Smooth muscle cell (in vitro differentiated cells): ENCODE results near the gene RASAL2. TPM values are rescaled to one million over a fixed set of nuclear protein-coding genes. Genes with fewer than 3 reads are reported as not detected.

Experiments used
- DNase-seq: peaks from one replicate; lab custom pipeline; 2025; ENCODE audit not compliant: unreplicated experiment; lab: John Stamatoyannopoulos, UW
- H2AFZ ChIP-seq: fragments of 200-600 bp; sonication (generic); 2 replicates; pipeline ENCODE4 v1.6.0; 2016; ENCODE audit warnings: antibody characterized with exemption, low read depth, mild to moderate bottlenecking
- H3F3A ChIP-seq: fragments of 200-600 bp; sonication (generic); 2 replicates; pipeline ENCODE4 v1.6.0; 2017; ENCODE audit warnings: antibody characterized with exemption, low read depth
- H3K27ac ChIP-seq: fragments of 200-600 bp; sonication (generic); 2 replicates; pipeline ENCODE4 v1.5.1; 2016; ENCODE audit warnings: low read depth, mild to moderate bottlenecking
- H3K27me3 ChIP-seq: fragments of 200-600 bp; sonication (generic); 2 replicates; pipeline ENCODE4 v1.6.1; 2016; ENCODE audit warnings: low read depth, mild to moderate bottlenecking
- H3K36me3 ChIP-seq: fragments of 200-600 bp; sonication (generic); 2 replicates; pipeline ENCODE4 v1.5.1; 2016; ENCODE audit warnings: low read depth
- H3K4me1 ChIP-seq: fragments of 200-600 bp; sonication (generic); 2 replicates; pipeline ENCODE4 v1.5.1; 2016; ENCODE audit warnings: low read depth
- H3K4me2 ChIP-seq: fragments of 200-600 bp; sonication (generic); 2 replicates; pipeline ENCODE4 v1.6.0; 2016; ENCODE audit warnings: mild to moderate bottlenecking
- H3K4me3 ChIP-seq: fragments of 200-600 bp; sonication (generic); 2 replicates; pipeline ENCODE4 v1.5.1; 2016; ENCODE audit warnings: mild to moderate bottlenecking
- H3K79me2 ChIP-seq: fragments of 200-600 bp; sonication (generic); 2 replicates; pipeline ENCODE4 v1.6.0; 2016; ENCODE audit warnings: low read depth, mild to moderate bottlenecking
- H3K9ac ChIP-seq: fragments of 200-600 bp; sonication (generic); 2 replicates; pipeline ENCODE4 v1.6.0; 2016; ENCODE audit warnings: low read depth
- H3K9me3 ChIP-seq: fragments of 200-600 bp; sonication (generic); replicated peaks from 2 replicates; pipeline ENCODE4 v1.5.1; 2016; ENCODE audit warnings: low read depth
- H4K20me1 ChIP-seq: fragments of 200-600 bp; sonication (generic); 2 replicates; pipeline ENCODE4 v1.6.0; 2016; ENCODE audit warnings: low read depth
- CTCF ChIP-seq: fragments of 200-600 bp; sonication (generic); IDR thresholded peaks from 2 replicates; pipeline ENCODE4 v1.5.1; 2017; ENCODE audit warnings: borderline replicate concordance, mild to moderate bottlenecking, antibody characterized with exemption; ENCODE audit not compliant: insufficient read depth, poor library complexity, severe bottlenecking
- WGBS: methylation state at CpG from one replicate; pipeline ENCODE4 v1.1.7; 2016; ENCODE audit warnings: low lambda C conversion rate; 5-methylcytosine and 5-hydroxymethylcytosine counted together
- polyA plus RNA-seq: library from polyadenylated mRNA; unstranded; fragments of >200 nt; fragmentation: Nextera tagmentation; extraction: Ambion mirVana; gene quantifications from 2 replicates; pipeline ENCODE4 v1.2.1, GENCODE V29; 2016
- total RNA-seq: library from RNA; depleted of rRNA; stranded (reverse); fragments of >200 nt; gene quantifications from 2 replicates; pipeline ENCODE4 v1.2.3, GENCODE V29; 2014

Gene RASAL2
- total and polyA plus RNA-seq, 2 experiments from 2014 or later: 4.3 to 17.6 TPM

- TF ChIP-seq CTCF: no peak
- H3K36me3 ChIP-seq: no peaks in the 10 kb centered on the region
- no peak overlapping the region for H3K9ac ChIP-seq
- H2AFZ ChIP-seq: no peak overlapping the region
- H3K4me2 ChIP-seq: no peak overlapping the region
- H3K4me3 ChIP-seq: no peak overlapping the region
- H3K9me3 ChIP-seq: no peaks in the 10 kb centered on the region
- no peaks in the 10 kb centered on the region for H3K79me2 ChIP-seq
- no peak overlapping the region for H3K27ac ChIP-seq
- H3K4me1 ChIP-seq: no peaks in the 10 kb centered on the region
- no peaks in the 10 kb centered on the region for H3F3A ChIP-seq
- WGBS: 86% methylated on average over 1 of the region's 1 CpG
- no peaks in the 10 kb centered on the region for H4K20me1 ChIP-seq
- DNase-seq: no peak
- H3K27me3 ChIP-seq: no peaks in the 10 kb centered on the region
Observed at GRCh38 chr1:178048426-178048825, 45.5 kb upstream of the RASAL2 start.

- Histone ChIP-seq H3K79me2 (no peaks in the 10 kb centered on the region), H3K9me3 (no peaks in the 10 kb centered on the region), H3F3A (no peaks in the 10 kb centered on the region), H3K4me2 (no peak overlapping the region), H3K27ac (no peak overlapping the region), H3K4me3 (no peak overlapping the region), H3K27me3 (no peaks in the 10 kb centered on the region), H3K9ac (no peak overlapping the region), H4K20me1 (no peaks in the 10 kb centered on the region), H3K4me1 (no peaks in the 10 kb centered on the region), H2AFZ (no peak overlapping the region), H3K36me3 (no peaks in the 10 kb centered on the region)
- DNase-seq: no peak
- no peak for TF ChIP-seq CTCF
Observed at GRCh38 chr1:178048883-178049282, 45.0 kb upstream of the RASAL2 start.

- H3K36me3 ChIP-seq: no peaks in the 10 kb centered on the region
- H3K79me2 ChIP-seq: no peaks in the 10 kb centered on the region
- H3K9ac ChIP-seq: no peak overlapping the region
- no peak overlapping the region for H2AFZ ChIP-seq
- no peak overlapping the region for H3K4me3 ChIP-seq
- H3K4me1 ChIP-seq: no peaks in the 10 kb centered on the region
- no peak overlapping the region for H3K27ac ChIP-seq
- WGBS: 92% methylated on average over 6 of the region's 6 CpGs
- no peak for DNase-seq
- no peaks in the 10 kb centered on the region for H3K9me3 ChIP-seq
- no peaks in the 10 kb centered on the region for H3F3A ChIP-seq
- no peaks in the 10 kb centered on the region for H3K27me3 ChIP-seq
- TF ChIP-seq CTCF: no peak
- no peaks in the 10 kb centered on the region for H4K20me1 ChIP-seq
- H3K4me2 ChIP-seq: no peak overlapping the region
Observed at GRCh38 chr1:178050084-178050483, 43.8 kb upstream of the RASAL2 start.

- no peak for DNase-seq
- no peaks in the 10 kb centered on the region for H3K36me3 ChIP-seq
- no peaks in the 10 kb centered on the region for H4K20me1 ChIP-seq
- no peak overlapping the region for H3K4me3 ChIP-seq
- no peaks in the 10 kb centered on the region for H3K27me3 ChIP-seq
- no peak for TF ChIP-seq CTCF
- no peaks in the 10 kb centered on the region for H3F3A ChIP-seq
- H3K27ac ChIP-seq: no peak overlapping the region
- H3K4me2 ChIP-seq: no peak overlapping the region
- no peaks in the 10 kb centered on the region for H3K4me1 ChIP-seq
- 16% methylated on average over 3 of the region's 3 CpGs for WGBS
- no peak overlapping the region for H3K9ac ChIP-seq
- no peaks in the 10 kb centered on the region for H3K79me2 ChIP-seq
- H3K9me3 ChIP-seq: no peaks in the 10 kb centered on the region
- H2AFZ ChIP-seq: no peak overlapping the region
Observed at GRCh38 chr1:178051071-178051470, 42.8 kb upstream of the RASAL2 start.
